Right lobe of liver (tissue), 4 donors: ENCODE measurements around the gene ALKBH8.
"Not testable (repeated sequence)": the region's sequence is repeated elsewhere in the genome, so short reads cannot be mapped to it uniquely, and the experiment has no call there.

Experiments
- CTCF ChIP-seq, 4 donors: fragments of 200-600 bp in 3 of 4; fragments of 450-650 bp in 1 of 4; IDR thresholded peaks; one replicate each; pipeline versions ENCODE4 v1.5.1 to v1.8.0; 2016 to 2022; ENCODE audit warnings: antibody characterized with exemption in 4 of 4, mild to moderate bottlenecking in 2 of 4
- POLR2A ChIP-seq: fragments of 450-650 bp; IDR thresholded peaks from one replicate; pipeline ENCODE4 v1.6.1; 2017; ENCODE audit warnings: antibody characterized with exemption, mild to moderate bottlenecking
- donor health status: DM: no; HTN: no; CAD: no.
- donor health status: DM: no; HTN: no; CAD: no.
- donor health status: DM: no; HTN: yes; CAD: no.

DNA sequence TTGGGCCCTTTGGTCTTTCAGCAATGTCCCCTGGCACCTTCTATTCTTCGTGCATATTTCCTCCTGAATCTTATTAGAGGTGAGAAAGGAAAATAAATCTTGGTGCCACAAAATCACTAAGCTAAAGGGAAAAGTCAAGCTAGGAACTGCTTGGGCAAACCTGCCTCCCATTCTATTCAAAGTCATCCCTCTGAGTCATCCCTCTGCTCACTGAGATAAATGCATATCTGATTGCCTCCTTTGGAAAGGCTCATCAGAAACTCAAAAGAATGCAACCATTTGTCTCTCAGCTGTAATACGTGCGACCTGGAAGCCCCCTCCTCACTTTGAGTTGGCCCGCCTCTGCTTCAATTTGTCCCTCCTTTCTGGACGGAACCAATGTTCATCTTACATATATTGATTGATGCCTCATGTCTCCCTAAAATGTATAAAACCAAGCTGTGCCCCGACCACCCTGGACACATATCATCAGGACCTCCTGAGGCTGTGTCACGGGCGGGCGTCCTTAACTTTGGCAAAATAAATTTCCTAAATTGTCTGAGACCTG, 493 bp upstream of the ALKBH8 start:
- not testable (repeated sequence) for TF ChIP-seq CTCF (IDR thresholded peaks at IDR 0.05); POLR2A
